ENCODE data around the gene SLC47A2.

GRCh38 chr17:19686400-19687090 lies 29.8 kb downstream of the SLC47A2 start:
- TF ChIP-seq POLR2A (IDR thresholded peaks at IDR 0.05; ENCODE audit: low read depth, low read length), result no peak
- TF ChIP-seq POLR2AphosphoS5 (IDR thresholded peaks at IDR 0.05; ENCODE audit: low read depth, low read length), result no peak
- no peak for TF ChIP-seq PAX5 (IDR thresholded peaks at IDR 0.05; ENCODE audit: insufficient read depth, low read length, severe bottlenecking)
- no peak for TF ChIP-seq POU2F2 (IDR thresholded peaks at IDR 0.05; ENCODE audit: low read depth, low read length)

Data from GM12891 (cell line).